Fibroblast of the aortic adventitia (primary cell): Measurements from ENCODE around the gene GNB1. TPM values are rescaled to one million over a fixed set of nuclear protein-coding genes. Genes with fewer than 3 reads are reported as not detected.

Source experiments
- DNase-seq: peaks from one replicate; pipeline ENCODE4 v3.0.0-alpha.2; 2010; ENCODE audit warnings: low read depth
- H3K4me3 ChIP-seq: 2 replicates; pipeline ENCODE4 v1.5.1; 2011; ENCODE audit warnings: low read depth, mild to moderate bottlenecking, control low read depth, low read length, moderate library complexity
- CTCF ChIP-seq: IDR thresholded peaks from 2 replicates; pipeline ENCODE4 v1.5.1; 2011; ENCODE audit warnings: mild to moderate bottlenecking, low read length, control low read depth, inconsistent platforms; ENCODE audit not compliant: insufficient read depth
- total RNA-seq: library from RNA; depleted of rRNA; stranded (reverse); fragments of >200 nt; gene quantifications from 2 replicates; pipeline ENCODE4 v1.2.3, GENCODE V29; 2012; ENCODE audit warnings: low replicate concordance

GNB1 gene
- total RNA-seq, 1 donor, result 108 TPM

DNA sequence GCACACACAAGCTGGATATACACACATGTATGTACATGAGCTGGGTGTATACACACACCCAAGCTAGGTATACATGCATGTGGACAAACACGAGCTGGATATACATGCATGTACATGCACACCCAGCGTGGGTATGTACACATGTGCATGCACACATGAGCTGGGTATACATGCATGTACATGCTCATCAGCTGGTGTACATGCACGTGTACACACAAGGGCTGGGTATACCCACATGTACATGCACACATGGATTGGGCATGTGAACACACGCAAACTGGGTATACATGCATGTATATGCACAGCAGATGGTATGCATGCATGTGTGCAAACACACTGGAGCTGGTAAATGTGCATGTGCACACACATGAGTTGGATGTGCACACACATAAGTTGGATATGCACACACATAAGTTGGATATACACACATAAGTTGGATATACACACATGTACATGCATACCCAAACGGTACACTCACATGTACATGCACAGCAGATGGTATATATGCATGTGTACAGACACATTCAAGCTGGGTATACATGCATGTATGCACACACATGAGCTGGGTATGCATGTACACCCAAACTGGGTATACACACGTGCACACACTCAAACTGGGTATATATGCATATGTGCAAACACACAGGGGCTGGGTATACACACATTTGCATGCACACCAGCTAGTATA, 7.5 kb upstream of the GNB1 start:
- no peak for DNase-seq
- TF ChIP-seq CTCF, result no peak
- no peak overlapping the region for H3K4me3 ChIP-seq

- no peak overlapping the region for H3K4me3 ChIP-seq
- DNase-seq, result no peak
- TF ChIP-seq CTCF, result no peak
These were observed 4.8 kb upstream of the GNB1 start for GRCh38 chr1:1895456-1896336.

GRCh38 chr1:1895060-1895418, 4.2 kb upstream of the GNB1 start:
- H3K4me3 ChIP-seq, result no peak overlapping the region
- no peak for DNase-seq
- TF ChIP-seq CTCF, result no peak

DNA sequence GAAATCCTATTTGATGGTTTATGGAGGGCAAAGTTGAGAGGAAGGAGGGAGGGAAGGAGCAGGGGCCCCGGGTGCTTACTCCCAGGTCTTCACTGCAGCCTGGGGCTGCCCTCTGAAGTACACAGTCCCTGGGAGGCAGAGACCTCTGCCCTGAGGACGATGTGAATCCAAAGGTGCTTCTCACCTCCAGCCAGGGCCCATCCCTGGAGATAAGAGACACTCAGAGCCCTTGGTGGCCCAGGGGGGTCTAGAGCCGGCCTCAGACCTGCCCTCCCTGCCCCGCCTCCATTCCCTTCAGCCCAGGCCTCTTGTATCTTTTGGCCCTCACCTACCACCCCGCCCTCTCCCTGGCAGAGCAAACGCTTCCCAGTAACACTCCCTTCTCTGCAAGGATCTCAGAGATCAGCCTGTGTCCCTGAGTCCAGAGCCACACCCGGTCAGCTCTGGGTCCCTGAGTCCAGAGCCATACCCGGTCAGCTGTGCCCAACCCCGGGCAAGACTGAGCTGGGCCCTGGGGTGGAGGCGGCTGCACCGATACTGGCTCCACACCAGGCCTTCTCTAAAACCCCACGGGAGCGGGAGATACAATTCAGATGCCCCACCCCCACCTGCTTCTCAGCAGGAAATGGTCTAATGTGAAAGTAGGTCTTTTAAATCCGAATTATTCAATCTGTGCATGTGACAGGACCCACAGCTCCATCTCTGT, 3.6 kb upstream of the GNB1 start:
- no peak overlapping the region for H3K4me3 ChIP-seq
- no peak for DNase-seq
- TF ChIP-seq CTCF, result no peak

- no peak for DNase-seq
- no peak overlapping the region for H3K4me3 ChIP-seq
- TF ChIP-seq CTCF, result no peak
These were observed 3.1 kb upstream of the GNB1 start for GRCh38 chr1:1893997-1894353.

GRCh38 chr1:1893291-1893985, 2.6 kb upstream of the GNB1 start:
- TF ChIP-seq CTCF, result no peak
- no peak for DNase-seq
- no peak overlapping the region for H3K4me3 ChIP-seq
